Pancreas (tissue), 10 donors: ENCODE results near the gene TTYH2. TPM values are rescaled to one million over a fixed set of nuclear protein-coding genes. Genes with fewer than 3 reads are reported as not detected.

Source experiments
- ATAC-seq, 4 donors: fragments of 200-7000 bp; cut with Tn5 transposase; one replicate each; pipeline versions ENCODE4 v1.8.0 to v1.9.1; 2020; ENCODE audit warnings: mild to moderate bottlenecking in 4 of 4, moderate library complexity in 4 of 4
- DNase-seq, 6 donors: peaks; one replicate each; pipeline ENCODE4 v3.0.0-alpha.2; 2020
- FAIRE-seq: peaks from 2 replicates; lab custom pipeline; 2012; peaks lifted over from hg19 to GRCh38; lab: Jason Lieb, UNC
- H3K27ac ChIP-seq, 4 donors: fragments of 200-600 bp; sonication (generic); 1 replicate in 3 of 4; 2 replicates in 1 of 4; pipeline versions ENCODE4 v1.5.0 to v1.8.0; 2020
- H3K27me3 ChIP-seq, 4 donors: fragments of 200-600 bp; one replicate each; pipeline ENCODE4 v1.8.0; 2021
- H3K36me3 ChIP-seq, 3 donors: fragments of 200-600 bp; sonication (generic) in 1 of 3; one replicate each; pipeline versions ENCODE4 v1.5.0 to v1.8.0; 2020 to 2021
- H3K4me1 ChIP-seq, 3 donors: fragments of 200-600 bp; one replicate each; pipeline ENCODE4 v1.8.0; 2021
- H3K4me3 ChIP-seq, 4 donors: fragments of 200-600 bp; sonication (generic) in 2 of 4; one replicate each; pipeline versions ENCODE4 v1.5.0 to v1.8.0; 2020 to 2021
- H3K9me3 ChIP-seq, 4 donors: fragments of 200-600 bp; one replicate each; pipeline ENCODE4 v1.8.0; 2021
- WGBS, 2 donors: extraction: QIAGEN DNeasy Blood & Tissue Kit; methylation state at CpG; one replicate each; pipeline ENCODE4 v1.1.7; 2013; 5-methylcytosine and 5-hydroxymethylcytosine counted together
- intact Hi-C, 3 donors: fragments of 100-400 bp; cut with DNase I; formaldehyde crosslinking; loops; one replicate each; pipeline versions ENCODE4 v1.11.1 to v1.14.2; 2022
- polyA plus RNA-seq, 2 donors: library from polyadenylated mRNA; stranded (reverse); fragments of 200-250 nt; gene quantifications; one replicate each; pipeline ENCODE4 v1.2.3, GENCODE V29; 2013
- total RNA-seq, 6 donors: library from RNA; stranded (reverse); fragmentation: NEBNext Ultra II Directional in 4 of 6; extraction: Animal tissue kit (Norgen Biotek cat#: 25700) in 4 of 6; gene quantifications; one replicate each; pipeline versions ENCODE4 v1.2.1 to v1.2.4, GENCODE V29; 2021 to 2023
- TF ChIP-seq, protein P1 (sequence below), 4 donors: fragments of 200-600 bp; sonication (generic) in 3 of 4; IDR thresholded peaks; one replicate each; pipeline versions ENCODE4 v1.5.0 to v1.8.0; 2021; ENCODE audit warnings: antibody characterized with exemption in 4 of 4
- donor health status: healthy with polysubstance abuse.
- donor health status: DM: no; HTN: no; CAD: no; lungs with moderate emphysema.
- donor health status: DM: no; HTN: no; CAD: no.
- donor health status: control.
- donor health status: control.
- donor health status: Bipolar disorder and iron deficiency.
- donor health status: DM: yes; HTN: yes; CAD: no.
- donor health status: DM: no; HTN: no; CAD: no.
- donor health status: DM: no; HTN: no; CAD: no.
- donor health status: DM: yes; HTN: yes; CAD: no.

Gene TTYH2
- total and polyA plus RNA-seq, 8 donors: 3.0 to 13.8 (median 7.5) TPM

- Histone ChIP-seq H3K4me3 (no peak overlapping the region), H3K27ac (no peak overlapping the region)
- no peak for FAIRE-seq
Observed at GRCh38 chr17:74244128-74244527, 30.8 kb downstream of the TTYH2 start.

DNA sequence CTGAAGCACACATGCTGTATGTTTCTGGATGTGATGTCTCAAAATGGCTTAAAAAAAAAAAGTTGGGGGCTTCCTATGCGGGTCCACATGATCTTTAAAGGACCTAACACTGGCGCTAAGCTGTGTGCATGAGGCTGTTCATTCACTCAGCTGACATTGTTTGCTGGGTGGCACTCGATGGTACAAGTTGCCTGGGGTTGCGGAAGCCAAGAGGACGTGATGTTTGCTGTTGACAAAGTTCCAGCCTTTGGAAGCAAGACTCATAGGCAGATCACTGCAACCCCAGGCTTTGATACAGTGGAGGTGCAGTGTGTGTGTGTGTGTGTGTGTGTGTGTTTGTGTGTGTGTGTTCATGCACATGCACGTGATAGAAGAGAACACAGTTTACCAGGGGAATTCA is 31.2 kb downstream of the TTYH2 start:
- ATAC-seq (no peak), FAIRE-seq (no peak), DNase-seq (no peak)
- 76 to 83% methylated on average over 6 of the region's 6 CpGs for WGBS, 2 donors
- H3K4me3 ChIP-seq: no peak overlapping the region
- H3K27ac ChIP-seq: no peak overlapping the region
- TF ChIP-seq, protein P1, sequence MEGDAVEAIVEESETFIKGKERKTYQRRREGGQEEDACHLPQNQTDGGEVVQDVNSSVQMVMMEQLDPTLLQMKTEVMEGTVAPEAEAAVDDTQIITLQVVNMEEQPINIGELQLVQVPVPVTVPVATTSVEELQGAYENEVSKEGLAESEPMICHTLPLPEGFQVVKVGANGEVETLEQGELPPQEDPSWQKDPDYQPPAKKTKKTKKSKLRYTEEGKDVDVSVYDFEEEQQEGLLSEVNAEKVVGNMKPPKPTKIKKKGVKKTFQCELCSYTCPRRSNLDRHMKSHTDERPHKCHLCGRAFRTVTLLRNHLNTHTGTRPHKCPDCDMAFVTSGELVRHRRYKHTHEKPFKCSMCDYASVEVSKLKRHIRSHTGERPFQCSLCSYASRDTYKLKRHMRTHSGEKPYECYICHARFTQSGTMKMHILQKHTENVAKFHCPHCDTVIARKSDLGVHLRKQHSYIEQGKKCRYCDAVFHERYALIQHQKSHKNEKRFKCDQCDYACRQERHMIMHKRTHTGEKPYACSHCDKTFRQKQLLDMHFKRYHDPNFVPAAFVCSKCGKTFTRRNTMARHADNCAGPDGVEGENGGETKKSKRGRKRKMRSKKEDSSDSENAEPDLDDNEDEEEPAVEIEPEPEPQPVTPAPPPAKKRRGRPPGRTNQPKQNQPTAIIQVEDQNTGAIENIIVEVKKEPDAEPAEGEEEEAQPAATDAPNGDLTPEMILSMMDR (IDR thresholded peaks at IDR 0.05): no peak
- H3K9me3 ChIP-seq: no peaks in the 10 kb centered on the region
- intact Hi-C loops: no loop called here
- no peaks in the 10 kb centered on the region for H3K4me1 ChIP-seq
- H3K36me3 ChIP-seq: no peaks in the 10 kb centered on the region
- no peaks in the 10 kb centered on the region for H3K27me3 ChIP-seq

More at GRCh38 chr17:74244128-74244527, 30.8 kb downstream of the TTYH2 start:
- Histone ChIP-seq H3K9me3 (no peaks in the 10 kb centered on the region), H3K4me1 (no peaks in the 10 kb centered on the region), H3K36me3 (no peaks in the 10 kb centered on the region), H3K27me3 (no peaks in the 10 kb centered on the region)
- no peak for ATAC-seq
- intact Hi-C loops: no loop called here
- TF ChIP-seq, protein P1 (IDR thresholded peaks at IDR 0.05): no peak
- 90% methylated on average over 10 of the region's 10 CpGs for WGBS, 2 donors
- DNase-seq: peak in 1 of 6 donors; percentile 28

DNA sequence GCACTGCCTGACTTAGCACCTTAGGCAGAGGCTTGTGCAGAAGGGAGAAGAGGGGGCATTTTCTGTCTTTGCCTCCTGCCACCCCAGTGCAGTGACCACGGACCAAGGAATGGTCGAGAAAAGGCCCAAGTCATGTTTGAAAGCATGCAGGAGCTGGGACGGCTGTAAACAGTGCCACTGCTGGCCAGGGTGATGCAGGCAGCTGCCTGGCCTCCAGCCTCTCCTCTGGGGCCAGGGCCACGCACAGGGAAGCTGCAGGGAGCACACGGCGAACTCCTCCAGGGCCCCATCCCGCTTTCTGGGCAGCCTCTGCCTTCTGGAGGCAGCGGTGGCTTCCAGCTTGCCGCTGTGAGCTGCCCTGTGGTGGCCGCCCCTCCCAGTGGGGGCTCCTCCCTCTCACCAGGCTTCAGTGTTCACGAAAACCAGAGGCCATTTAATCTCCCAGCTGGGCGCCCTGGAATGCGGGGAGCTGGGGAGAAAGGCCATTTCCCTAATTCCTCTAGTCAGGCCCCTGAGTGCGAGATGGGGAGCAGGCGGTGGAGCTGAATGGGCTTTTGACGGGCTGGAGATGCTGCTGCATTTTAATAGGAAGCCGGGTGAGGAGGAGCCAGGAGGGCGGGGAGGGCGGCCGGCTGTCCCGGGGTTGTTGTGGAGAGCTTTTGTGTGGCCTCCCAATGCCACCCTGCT is 31.9 kb downstream of the TTYH2 start:
- ATAC-seq: no peak
- WGBS, 2 donors: 84 to 91% methylated on average over 20 to 21 of the region's 21 CpGs

GRCh38 chr17:74245871-74246270 is 32.5 kb downstream of the TTYH2 start:
- Histone ChIP-seq H3K9me3 (no peaks in the 10 kb centered on the region), H3K27me3 (no peaks in the 10 kb centered on the region), H3K27ac (no peak overlapping the region), H3K4me1 (no peaks in the 10 kb centered on the region), H3K4me3 (no peak overlapping the region), H3K36me3 (no peaks in the 10 kb centered on the region)
- ATAC-seq (peak in 2 of 4 donors; percentile 14 to 36), DNase-seq (peak in 1 of 6 donors; percentile 29), FAIRE-seq (no peak)
- intact Hi-C loops: no loop called here
- TF ChIP-seq, protein P1 (IDR thresholded peaks at IDR 0.05): no peak
- 80 to 83% methylated on average over 5 of the region's 5 CpGs for WGBS, 2 donors

More for the DNA sequence above, 31.9 kb downstream of the TTYH2 start:
- Histone ChIP-seq H3K36me3 (no peaks in the 10 kb centered on the region), H3K4me3 (no peak overlapping the region), H3K27me3 (no peaks in the 10 kb centered on the region), H3K27ac (no peak overlapping the region), H3K4me1 (no peaks in the 10 kb centered on the region), H3K9me3 (no peaks in the 10 kb centered on the region)
- intact Hi-C loops: no loop called here
- FAIRE-seq (no peak), DNase-seq (peak in 1 of 6 donors; percentile 24)
- TF ChIP-seq, protein P1 (IDR thresholded peaks at IDR 0.05): no peak
